SU-DHL-6 (cell line): ENCODE data around the gene EFCAB14.

Experiments
- EZH2phosphoT487 ChIP-seq: fragments of 200-600 bp; sonication (generic), shearing (Covaris generic); conservative IDR thresholded peaks from 2 replicates; pipeline ENCODE4 v1.6.1; 2018; ENCODE audit warnings: mild to moderate bottlenecking, antibody characterized with exemption, low read length, moderate library complexity, mixed read lengths
- TF ChIP-seq, protein P1 (sequence below): fragments of 200-600 bp; sonication (generic); IDR thresholded peaks from one replicate; pipeline ENCODE4 v1.5.1; 2017; ENCODE audit warnings: antibody characterized with exemption, mild to moderate bottlenecking, low read length, moderate library complexity; ENCODE audit not compliant: insufficient read depth, poor library complexity, severe bottlenecking

DNA sequence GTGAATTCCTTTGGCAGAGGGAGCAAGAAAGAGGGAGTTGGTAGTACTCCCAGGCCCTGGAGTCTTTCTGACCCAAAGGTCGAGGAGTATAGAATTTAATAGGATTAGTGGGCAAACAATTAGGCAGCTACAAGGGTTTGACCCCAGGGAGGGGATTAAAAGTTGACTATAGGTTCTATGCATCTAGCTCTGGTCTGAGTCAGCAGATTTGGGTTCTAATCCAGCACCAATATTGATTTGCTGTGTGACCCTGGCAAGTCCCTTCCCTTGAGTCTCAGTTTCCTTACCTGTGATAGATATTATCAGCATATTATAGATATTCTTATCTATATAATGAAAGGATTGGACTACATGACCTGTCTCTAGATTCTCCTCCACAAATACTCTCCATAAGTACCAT lies 35.1 kb upstream of the EFCAB14 start:
- TF ChIP-seq, protein P1, sequence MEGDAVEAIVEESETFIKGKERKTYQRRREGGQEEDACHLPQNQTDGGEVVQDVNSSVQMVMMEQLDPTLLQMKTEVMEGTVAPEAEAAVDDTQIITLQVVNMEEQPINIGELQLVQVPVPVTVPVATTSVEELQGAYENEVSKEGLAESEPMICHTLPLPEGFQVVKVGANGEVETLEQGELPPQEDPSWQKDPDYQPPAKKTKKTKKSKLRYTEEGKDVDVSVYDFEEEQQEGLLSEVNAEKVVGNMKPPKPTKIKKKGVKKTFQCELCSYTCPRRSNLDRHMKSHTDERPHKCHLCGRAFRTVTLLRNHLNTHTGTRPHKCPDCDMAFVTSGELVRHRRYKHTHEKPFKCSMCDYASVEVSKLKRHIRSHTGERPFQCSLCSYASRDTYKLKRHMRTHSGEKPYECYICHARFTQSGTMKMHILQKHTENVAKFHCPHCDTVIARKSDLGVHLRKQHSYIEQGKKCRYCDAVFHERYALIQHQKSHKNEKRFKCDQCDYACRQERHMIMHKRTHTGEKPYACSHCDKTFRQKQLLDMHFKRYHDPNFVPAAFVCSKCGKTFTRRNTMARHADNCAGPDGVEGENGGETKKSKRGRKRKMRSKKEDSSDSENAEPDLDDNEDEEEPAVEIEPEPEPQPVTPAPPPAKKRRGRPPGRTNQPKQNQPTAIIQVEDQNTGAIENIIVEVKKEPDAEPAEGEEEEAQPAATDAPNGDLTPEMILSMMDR: no peak
- no peak for TF ChIP-seq EZH2phosphoT487
